GM12873 (cell line): ENCODE data around the gene AHSP.

Experiments
- CTCF ChIP-seq: IDR thresholded peaks from 2 replicates; pipeline ENCODE4 v1.5.1; 2012; ENCODE audit warnings: low read depth, mild to moderate bottlenecking, moderate library complexity, low read length, control low read depth; ENCODE audit not compliant: insufficient read depth; ENCODE audit errors: missing control alignments

AHSP gene

GRCh38 chr16:31577411-31577810 is 49.7 kb downstream of the AHSP start:
- no peak for TF ChIP-seq CTCF
